Prostate gland (tissue), 2 donors: ENCODE measurements around the gene BCL2L1.

ENCODE experiments used
- POLR2A ChIP-seq: fragments of 450-650 bp; IDR thresholded peaks from one replicate; pipeline ENCODE4 v1.6.1; 2016; ENCODE audit warnings: antibody characterized with exemption, mild to moderate bottlenecking
- POLR2AphosphoS5 ChIP-seq: sonication (generic); formaldehyde crosslinking; IDR thresholded peaks from one replicate; pipeline ENCODE4 v1.6.1; 2017; ENCODE audit warnings: antibody characterized with exemption
- TF ChIP-seq, protein P1 (sequence below), 4 experiments: fragments of 200-600 bp in 2 of 4; fragments of 450-650 bp in 2 of 4; sonication (generic) in 2 of 4; IDR thresholded peaks; 1 replicate in 3 of 4; 2 replicates in 1 of 4; pipeline ENCODE4 v1.5.1; 2016 to 2019; ENCODE audit warnings: antibody characterized with exemption in 4 of 4, mild to moderate bottlenecking in 2 of 4, moderate library complexity in 2 of 4

GRCh38 chr20:31757254-31757653, 34.6 kb upstream of the BCL2L1 start:
- TF ChIP-seq, protein P1, sequence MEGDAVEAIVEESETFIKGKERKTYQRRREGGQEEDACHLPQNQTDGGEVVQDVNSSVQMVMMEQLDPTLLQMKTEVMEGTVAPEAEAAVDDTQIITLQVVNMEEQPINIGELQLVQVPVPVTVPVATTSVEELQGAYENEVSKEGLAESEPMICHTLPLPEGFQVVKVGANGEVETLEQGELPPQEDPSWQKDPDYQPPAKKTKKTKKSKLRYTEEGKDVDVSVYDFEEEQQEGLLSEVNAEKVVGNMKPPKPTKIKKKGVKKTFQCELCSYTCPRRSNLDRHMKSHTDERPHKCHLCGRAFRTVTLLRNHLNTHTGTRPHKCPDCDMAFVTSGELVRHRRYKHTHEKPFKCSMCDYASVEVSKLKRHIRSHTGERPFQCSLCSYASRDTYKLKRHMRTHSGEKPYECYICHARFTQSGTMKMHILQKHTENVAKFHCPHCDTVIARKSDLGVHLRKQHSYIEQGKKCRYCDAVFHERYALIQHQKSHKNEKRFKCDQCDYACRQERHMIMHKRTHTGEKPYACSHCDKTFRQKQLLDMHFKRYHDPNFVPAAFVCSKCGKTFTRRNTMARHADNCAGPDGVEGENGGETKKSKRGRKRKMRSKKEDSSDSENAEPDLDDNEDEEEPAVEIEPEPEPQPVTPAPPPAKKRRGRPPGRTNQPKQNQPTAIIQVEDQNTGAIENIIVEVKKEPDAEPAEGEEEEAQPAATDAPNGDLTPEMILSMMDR (IDR thresholded peaks at IDR 0.05), result no peak
- TF ChIP-seq POLR2AphosphoS5 (no peak), POLR2A (no peak)
